CD4-positive, CD25-positive, alpha-beta regulatory T cell (primary cell): ENCODE results near the gene SRPK1. TPM values are rescaled to one million over a fixed set of nuclear protein-coding genes. Genes with fewer than 3 reads are reported as not detected.
A peak's percentile ranks its signal among the peaks of the same experiment; 100 is the strongest.

Experiments used
- ATAC-seq, 2 donors: fragments of 150-1000 bp; cut with Tn5 transposase; one replicate each; pipeline ENCODE4 v1.10.0; 2021; ENCODE audit warnings: low read depth in 2 of 2, moderate number of reproducible peaks in 2 of 2, moderate library complexity in 1 of 2
- DNase-seq, 3 donors: peaks; one replicate each; pipeline versions ENCODE4 v3.0.0 to v3.0.0-alpha.2; 2012 to 2022; ENCODE audit warnings: mixed read lengths in 1 of 3
- H3K27ac ChIP-seq: one replicate; pipeline ENCODE4 v1.7.0; 2013; ENCODE audit warnings: mild to moderate bottlenecking, low read length; ENCODE audit not compliant: insufficient read depth, poor library complexity, severe bottlenecking
- H3K27me3 ChIP-seq: one replicate; pipeline ENCODE4 v1.7.0; 2013; ENCODE audit warnings: low read length; ENCODE audit not compliant: control insufficient read depth, insufficient read depth
- H3K36me3 ChIP-seq: one replicate; pipeline ENCODE4 v1.7.0; 2013; ENCODE audit warnings: mild to moderate bottlenecking, low read length, moderate library complexity; ENCODE audit not compliant: control insufficient read depth, insufficient read depth
- H3K4me1 ChIP-seq: 2 replicates; pipeline ENCODE4 v1.7.0; 2013; ENCODE audit warnings: mild to moderate bottlenecking, low read length; ENCODE audit not compliant: insufficient read depth, control insufficient read depth, poor library complexity, severe bottlenecking
- H3K4me3 ChIP-seq: one replicate; pipeline ENCODE4 v1.7.0; 2013; ENCODE audit warnings: low read depth, mild to moderate bottlenecking, low read length, moderate library complexity
- H3K9me3 ChIP-seq, 2 experiments: 1 replicate in 1 of 2; 2 replicates in 1 of 2; pipeline ENCODE4 v1.7.0; 2013; ENCODE audit warnings: low read length in 2 of 2, mild to moderate bottlenecking in 1 of 2, moderate library complexity in 1 of 2; ENCODE audit not compliant: control insufficient read depth in 2 of 2
- H3K27ac Mint-ChIP-seq, 3 donors: one replicate each; pipeline ENCODE4 v1.8.0; 2020 to 2022; ENCODE audit warnings: mild to moderate bottlenecking in 3 of 3, mixed read lengths in 3 of 3, moderate library complexity in 2 of 3
- H3K27me3 Mint-ChIP-seq: one replicate; pipeline ENCODE4 v1.8.0; 2022; ENCODE audit warnings: mild to moderate bottlenecking, mixed read lengths
- H3K36me3 Mint-ChIP-seq: one replicate; pipeline ENCODE4 v1.8.0; 2020; ENCODE audit warnings: mixed read lengths
- H3K4me1 Mint-ChIP-seq, 4 donors: one replicate each; pipeline ENCODE4 v1.8.0; 2020 to 2022; ENCODE audit warnings: mixed read lengths in 4 of 4, mild to moderate bottlenecking in 1 of 4
- H3K4me3 Mint-ChIP-seq, 4 donors: one replicate each; pipeline ENCODE4 v1.8.0; 2020 to 2022; ENCODE audit warnings: mild to moderate bottlenecking in 4 of 4, mixed read lengths in 4 of 4, moderate library complexity in 3 of 4
- H3K9me3 Mint-ChIP-seq, 7 donors: one replicate each; pipeline ENCODE4 v1.8.0; 2020 to 2022; ENCODE audit warnings: mixed read lengths in 7 of 7, mild to moderate bottlenecking in 3 of 7, moderate library complexity in 2 of 7
- polyA plus RNA-seq, 4 donors: library from polyadenylated mRNA; unstranded; fragments of 300-500 nt; fragmentation: Illumina TruSeq; gene quantifications; one replicate each; pipeline ENCODE4 v1.2.3, GENCODE V29; 2021
- total RNA-seq: library from RNA; stranded (reverse); gene quantifications from one replicate; pipeline ENCODE4 v1.2.3, GENCODE V29; 2022

Gene SRPK1
- total and polyA plus RNA-seq, 5 donors from 2014 or later: 47.0 to 65.4 (median 54.7) TPM

DNA sequence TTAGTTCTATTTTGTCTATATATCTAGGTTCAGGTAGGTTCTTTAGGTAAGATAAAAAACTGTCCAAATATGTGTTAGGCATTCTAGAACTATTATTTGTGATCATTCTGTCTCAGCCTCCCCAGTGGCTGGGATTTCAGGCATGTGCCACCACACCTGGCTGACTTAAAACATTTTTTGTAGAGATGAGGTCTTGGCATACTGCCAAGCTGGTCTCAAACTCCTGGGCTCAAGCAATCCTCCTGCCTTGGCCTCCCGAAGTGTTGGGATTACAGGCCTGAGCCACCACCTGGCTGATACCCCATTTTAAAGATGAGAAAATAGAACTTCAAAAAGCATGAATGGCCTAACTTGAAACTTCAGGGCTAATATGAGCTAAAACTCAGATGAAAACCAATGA is 81.9 kb downstream of the SRPK1 start:
- Histone ChIP-seq H3K36me3 (peaks cover 35% of the 10 kb centered on the region), H3K27me3 (no peaks in the 10 kb centered on the region), H3K4me3 (no peak overlapping the region), H3K4me1 (no peaks in the 10 kb centered on the region), H3K27ac (no peak overlapping the region), H3K9me3 (no peaks in the 10 kb centered on the region)
- Mint-ChIP-seq H3K27me3 (no peaks in the 10 kb centered on the region), H3K27ac (no peak overlapping the region), H3K4me3 (no peak overlapping the region), H3K9me3 (no peaks in the 10 kb centered on the region), H3K4me1 (peaks cover 0 to 2% (median 0%) of the 10 kb centered on the region in 4 donors), H3K36me3 (peaks cover 31% of the 10 kb centered on the region)
- DNase-seq (no peak), ATAC-seq (no peak)

DNA sequence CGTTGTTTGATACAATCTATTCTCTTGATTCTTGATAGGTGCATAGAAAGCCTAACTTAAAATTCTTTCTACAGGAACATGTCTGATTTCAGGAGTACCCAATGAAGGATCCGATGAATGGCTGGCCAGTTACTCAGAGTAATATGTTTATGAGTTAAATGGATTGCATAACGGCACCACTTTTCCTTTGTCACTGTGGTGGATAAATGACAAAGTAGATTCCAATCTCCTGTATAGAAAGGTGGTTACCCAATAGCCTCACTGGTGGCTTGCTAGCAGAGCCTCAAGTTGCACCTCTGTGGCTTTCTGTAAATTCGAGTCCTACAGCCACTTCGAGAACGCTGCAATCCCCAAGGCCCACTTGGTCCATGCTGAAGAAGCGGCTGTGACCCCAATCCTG is 87.4 kb downstream of the SRPK1 start:
- Mint-ChIP-seq H3K27me3 (no peaks in the 10 kb centered on the region), H3K9me3 (peaks cover 0 to 4% (median 0%) of the 10 kb centered on the region in 7 donors), H3K36me3 (peaks cover 24% of the 10 kb centered on the region), H3K27ac (peak overlapping the region in 2 of 3 donors; percentile 46 to 85), H3K4me1 (peaks cover 0 to under 1% (median 0%) of the 10 kb centered on the region in 4 donors), H3K4me3 (no peak overlapping the region)
- ATAC-seq (no peak), DNase-seq (no peak)
- H3K4me3 ChIP-seq: no peak overlapping the region
- peaks cover 32% of the 10 kb centered on the region for H3K36me3 ChIP-seq
- H3K4me1 ChIP-seq: no peaks in the 10 kb centered on the region
- H3K27me3 ChIP-seq: no peaks in the 10 kb centered on the region
- H3K27ac ChIP-seq: no peak overlapping the region
- no peaks in the 10 kb centered on the region for H3K9me3 ChIP-seq

DNA sequence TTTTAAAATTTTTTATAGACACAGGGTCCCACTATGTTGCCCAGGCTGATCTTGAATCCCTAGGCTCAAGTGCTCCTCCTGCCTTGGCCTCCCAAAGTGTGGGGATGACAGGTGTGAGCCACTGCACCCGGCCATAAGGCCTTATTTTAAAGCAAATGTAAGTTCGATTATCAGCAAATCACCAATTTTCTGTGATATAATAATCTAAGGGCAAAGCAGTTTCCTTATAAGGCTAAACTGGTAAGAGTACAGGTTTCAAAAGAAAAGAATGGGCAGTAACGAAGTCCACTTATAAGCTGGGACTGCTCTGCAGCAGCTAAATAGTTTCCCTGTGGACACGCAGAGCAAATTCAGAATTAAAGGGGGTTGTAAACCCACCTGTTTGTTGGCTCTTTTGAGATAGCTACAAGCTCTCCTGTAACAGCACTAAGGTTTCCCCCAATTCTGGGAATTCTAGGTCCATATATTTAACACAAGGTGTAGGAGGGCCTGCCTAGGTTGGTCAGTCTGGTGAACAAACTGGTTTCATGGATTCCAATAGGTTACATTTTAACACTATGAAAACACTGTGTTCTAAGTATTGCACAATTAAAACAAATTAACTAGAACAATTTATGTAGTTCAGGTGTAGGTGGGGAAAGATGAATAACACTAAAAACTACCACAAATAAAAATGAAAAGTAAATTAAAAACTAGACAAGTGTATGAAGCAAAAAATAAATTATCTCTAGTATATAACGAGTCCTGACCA is 89.5 kb downstream of the SRPK1 start:
- H3K27me3 ChIP-seq: no peaks in the 10 kb centered on the region
- peak overlapping the region in 1 of 4 donors; percentile 21 for H3K4me3 Mint-ChIP-seq
- H3K9me3 Mint-ChIP-seq: peaks cover 0 to 4% (median 0%) of the 10 kb centered on the region in 7 donors
- DNase-seq: no peak
- no peak overlapping the region for H3K27ac Mint-ChIP-seq
- no peak for ATAC-seq
- H3K4me1 Mint-ChIP-seq: no peaks in the 10 kb centered on the region
- no peak overlapping the region for H3K27ac ChIP-seq
- no peaks in the 10 kb centered on the region for H3K4me1 ChIP-seq
- no peaks in the 10 kb centered on the region for H3K27me3 Mint-ChIP-seq
- peaks cover 19% of the 10 kb centered on the region for H3K36me3 Mint-ChIP-seq
- H3K36me3 ChIP-seq: peaks cover 25% of the 10 kb centered on the region
- no peaks in the 10 kb centered on the region for H3K9me3 ChIP-seq
- H3K4me3 ChIP-seq: no peak overlapping the region

DNA sequence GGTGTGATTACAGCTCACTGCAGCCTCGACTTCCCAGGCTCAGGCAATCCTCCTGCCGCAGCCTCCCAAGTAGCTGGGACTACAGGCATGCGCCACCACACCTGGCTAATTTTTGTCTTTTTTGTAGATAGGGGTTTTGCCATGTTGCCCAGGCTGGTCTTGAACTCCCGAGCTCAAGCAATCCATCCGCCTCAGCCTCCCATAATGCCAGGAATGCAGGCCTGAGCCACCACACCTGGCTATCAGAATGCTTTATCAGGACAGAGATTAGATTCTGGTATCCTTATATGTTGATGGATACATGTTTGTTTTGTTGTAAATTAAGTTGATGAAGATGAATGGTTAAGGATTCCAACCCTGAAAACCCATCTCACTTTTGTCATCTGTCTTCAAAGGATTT is 91.6 kb downstream of the SRPK1 start:
- Histone ChIP-seq H3K36me3 (peaks cover 8% of the 10 kb centered on the region), H3K27ac (no peak overlapping the region), H3K27me3 (no peaks in the 10 kb centered on the region), H3K9me3 (no peaks in the 10 kb centered on the region), H3K4me1 (no peaks in the 10 kb centered on the region), H3K4me3 (no peak overlapping the region)
- H3K4me3 Mint-ChIP-seq: no peak overlapping the region
- no peaks in the 10 kb centered on the region for H3K4me1 Mint-ChIP-seq
- H3K27ac Mint-ChIP-seq: no peak overlapping the region
- H3K36me3 Mint-ChIP-seq: peaks cover 6% of the 10 kb centered on the region
- ATAC-seq (no peak), DNase-seq (no peak)
- H3K27me3 Mint-ChIP-seq: no peaks in the 10 kb centered on the region
- peaks cover 0 to 5% (median 0%) of the 10 kb centered on the region in 7 donors for H3K9me3 Mint-ChIP-seq

DNA sequence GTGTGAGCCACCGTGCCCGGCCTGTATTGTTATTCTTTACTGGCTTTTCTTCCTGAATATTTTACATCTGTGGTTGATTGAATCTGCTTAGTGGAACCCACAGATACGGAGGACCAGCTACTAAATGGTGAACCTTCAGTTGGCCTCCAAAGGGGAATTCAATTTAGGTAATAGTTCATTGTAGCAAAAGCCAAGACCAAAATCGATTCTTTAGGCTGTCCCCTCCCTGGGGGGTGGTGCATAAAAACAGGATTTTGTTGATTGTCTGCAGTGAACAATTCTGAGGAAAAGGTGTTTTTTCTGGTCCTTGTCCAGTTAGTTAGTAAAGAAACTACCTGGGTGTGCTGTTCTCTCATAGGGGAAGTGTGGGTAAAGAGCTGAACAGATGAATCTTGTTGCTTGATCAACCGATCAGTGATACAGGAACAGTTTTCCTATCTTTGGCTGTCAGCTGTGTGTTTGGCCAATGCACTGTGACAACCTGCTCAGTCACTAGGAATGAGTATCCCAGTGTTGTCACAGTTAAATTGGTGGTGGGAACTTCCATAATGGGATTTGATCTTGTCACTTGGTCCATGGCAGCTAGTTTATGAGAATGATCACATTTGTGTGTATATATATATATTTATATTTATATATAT is 96.2 kb downstream of the SRPK1 start:
- Mint-ChIP-seq H3K9me3 (peaks cover 0 to 5% (median 0%) of the 10 kb centered on the region in 7 donors), H3K27me3 (no peaks in the 10 kb centered on the region), H3K36me3 (no peaks in the 10 kb centered on the region), H3K27ac (no peak overlapping the region), H3K4me1 (no peaks in the 10 kb centered on the region), H3K4me3 (no peak overlapping the region)
- no peaks in the 10 kb centered on the region for H3K36me3 ChIP-seq
- H3K9me3 ChIP-seq: no peaks in the 10 kb centered on the region
- no peak overlapping the region for H3K27ac ChIP-seq
- DNase-seq: no peak
- ATAC-seq: no peak
- no peak overlapping the region for H3K4me3 ChIP-seq
- no peaks in the 10 kb centered on the region for H3K4me1 ChIP-seq
- no peaks in the 10 kb centered on the region for H3K27me3 ChIP-seq

DNA sequence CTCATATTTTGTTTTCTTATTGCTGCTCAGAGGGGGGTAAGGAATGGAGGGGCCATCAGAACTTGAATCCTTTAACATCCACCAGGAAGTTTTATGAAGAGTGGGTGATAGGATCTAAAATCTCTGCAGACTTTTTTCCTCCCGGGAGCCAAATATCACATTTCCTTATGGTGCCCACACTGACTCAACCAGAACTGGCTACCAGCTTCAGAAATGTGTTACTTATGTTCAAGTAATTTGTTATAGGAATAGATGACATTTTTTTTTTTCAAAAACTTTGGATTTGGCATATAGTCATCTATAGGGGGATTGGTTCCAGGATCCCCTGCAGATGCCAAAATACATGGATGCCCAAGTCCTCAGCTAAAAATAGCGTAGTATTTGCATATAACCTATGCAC is 97.3 kb downstream of the SRPK1 start:
- Mint-ChIP-seq H3K36me3 (no peaks in the 10 kb centered on the region), H3K4me3 (no peak overlapping the region), H3K27me3 (no peaks in the 10 kb centered on the region), H3K4me1 (no peaks in the 10 kb centered on the region), H3K27ac (no peak overlapping the region), H3K9me3 (peaks cover 0 to 3% (median 0%) of the 10 kb centered on the region in 7 donors)
- Histone ChIP-seq H3K4me3 (no peak overlapping the region), H3K4me1 (no peaks in the 10 kb centered on the region), H3K36me3 (no peaks in the 10 kb centered on the region), H3K27me3 (no peaks in the 10 kb centered on the region), H3K9me3 (no peaks in the 10 kb centered on the region), H3K27ac (no peak overlapping the region)
- DNase-seq (no peak), ATAC-seq (no peak)

DNA sequence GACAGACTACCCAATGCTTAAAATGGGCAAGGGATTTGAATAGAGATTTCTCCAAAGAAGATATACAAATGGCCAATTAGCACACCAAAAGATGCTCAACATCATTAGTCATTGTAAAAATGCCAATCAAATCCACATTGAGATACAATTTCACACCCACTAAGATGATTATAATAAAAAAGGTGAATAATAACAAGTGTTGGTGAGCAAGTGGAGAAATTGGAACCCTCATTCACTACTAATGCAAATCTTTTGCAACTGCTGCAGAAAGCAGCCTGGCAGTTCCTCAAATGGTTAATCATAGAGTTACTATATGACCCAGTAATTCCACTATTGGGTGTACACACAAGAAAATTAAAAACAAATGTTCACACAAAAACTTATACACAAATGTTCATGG is 103.4 kb downstream of the SRPK1 start:
- peaks cover 0 to 9% (median 0%) of the 10 kb centered on the region in 7 donors for H3K9me3 Mint-ChIP-seq
- no peaks in the 10 kb centered on the region for H3K27me3 Mint-ChIP-seq
- Histone ChIP-seq H3K36me3 (no peaks in the 10 kb centered on the region), H3K4me3 (no peak overlapping the region), H3K27me3 (no peaks in the 10 kb centered on the region), H3K9me3 (peaks cover 3 to 8% of the 10 kb centered on the region in 2 experiments), H3K27ac (no peak overlapping the region), H3K4me1 (no peaks in the 10 kb centered on the region)
- H3K4me3 Mint-ChIP-seq: no peak overlapping the region
- DNase-seq (no peak), ATAC-seq (no peak)
- H3K36me3 Mint-ChIP-seq: no peaks in the 10 kb centered on the region
- H3K4me1 Mint-ChIP-seq: no peaks in the 10 kb centered on the region
- H3K27ac Mint-ChIP-seq: no peak overlapping the region

DNA sequence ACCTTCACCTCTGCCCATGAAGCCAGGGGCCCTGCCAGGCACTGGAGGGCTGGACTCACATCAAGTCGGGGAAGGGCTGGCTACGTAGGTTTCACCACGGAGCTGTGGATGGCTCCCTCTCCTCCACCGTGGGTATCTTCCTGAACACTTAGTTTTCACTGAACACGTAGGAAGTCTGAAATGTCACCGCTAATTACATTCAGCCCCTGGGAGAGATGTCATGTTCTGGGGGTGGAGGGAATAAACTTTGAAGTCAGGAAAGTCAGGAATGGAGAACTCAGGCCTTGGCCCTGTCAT is 109.3 kb downstream of the SRPK1 start:
- no peaks in the 10 kb centered on the region for H3K36me3 Mint-ChIP-seq
- no peak overlapping the region for H3K27ac Mint-ChIP-seq
- no peak overlapping the region for H3K4me3 Mint-ChIP-seq
- Histone ChIP-seq H3K27me3 (peaks cover 3% of the 10 kb centered on the region), H3K9me3 (no peaks in the 10 kb centered on the region), H3K4me3 (no peak overlapping the region), H3K27ac (no peak overlapping the region), H3K36me3 (no peaks in the 10 kb centered on the region), H3K4me1 (no peaks in the 10 kb centered on the region)
- peaks cover 0 to 2% (median 0%) of the 10 kb centered on the region in 7 donors for H3K9me3 Mint-ChIP-seq
- no peak for DNase-seq
- H3K4me1 Mint-ChIP-seq: no peaks in the 10 kb centered on the region
- peaks cover 15% of the 10 kb centered on the region for H3K27me3 Mint-ChIP-seq
- no peak for ATAC-seq
